Measurements from ENCODE around the gene PRKN. TPM values are rescaled to one million over a fixed set of nuclear protein-coding genes. Genes with fewer than 3 reads are reported as not detected.
"Not testable (repeated sequence)": the region's sequence is repeated elsewhere in the genome, so short reads cannot be mapped to it uniquely, and the experiment has no call there.

Gene PRKN
- total RNA-seq, 1 donor = 6.1 TPM

GRCh38 chr6:162409741-162410691 lies 317.6 kb downstream of the PRKN start:
- Histone ChIP-seq H3K27me3 (ENCODE audit: insufficient read depth, low read length) (no peaks in the 10 kb centered on the region), H3K4me3 (ENCODE audit: low read length) (no peak overlapping the region), H3K9me3 (ENCODE audit: low read depth, low read length) (no peaks in the 10 kb centered on the region), H3K4me1 (ENCODE audit: insufficient read depth, low read length) (no peaks in the 10 kb centered on the region)

GRCh38 chr6:162408826-162409535 lies 318.6 kb downstream of the PRKN start:
- Histone ChIP-seq H3K4me1 (ENCODE audit: insufficient read depth, low read length) (no peaks in the 10 kb centered on the region), H3K9me3 (ENCODE audit: low read depth, low read length) (no peaks in the 10 kb centered on the region), H3K4me3 (ENCODE audit: low read length) (no peak overlapping the region), H3K27me3 (ENCODE audit: insufficient read depth, low read length) (no peaks in the 10 kb centered on the region)

GRCh38 chr6:162404951-162405350 lies 322.6 kb downstream of the PRKN start:
- no peaks in the 10 kb centered on the region for H3K9me3 ChIP-seq (ENCODE audit: low read depth, low read length)
- H3K4me1 ChIP-seq (ENCODE audit: insufficient read depth, low read length) = no peaks in the 10 kb centered on the region
- H3K4me3 ChIP-seq (ENCODE audit: low read length) = no peak overlapping the region

GRCh38 chr6:162403031-162403430 lies 324.5 kb downstream of the PRKN start:
- H3K4me3 ChIP-seq (ENCODE audit: low read length) = no peak overlapping the region
- no peaks in the 10 kb centered on the region for H3K9me3 ChIP-seq (ENCODE audit: low read depth, low read length)
- H3K27me3 ChIP-seq (ENCODE audit: insufficient read depth, low read length) = no peaks in the 10 kb centered on the region
- no peaks in the 10 kb centered on the region for H3K4me1 ChIP-seq (ENCODE audit: insufficient read depth, low read length)

More at GRCh38 chr6:162404951-162405350, 322.6 kb downstream of the PRKN start:
- H3K27me3 ChIP-seq (ENCODE audit: insufficient read depth, low read length) = no peaks in the 10 kb centered on the region

- no peaks in the 10 kb centered on the region for H3K4me1 ChIP-seq (ENCODE audit: insufficient read depth, low read length)
- H3K4me3 ChIP-seq (ENCODE audit: low read length) = no peak overlapping the region
- H3K9me3 ChIP-seq (ENCODE audit: low read depth, low read length) = peaks cover 5% of the 10 kb centered on the region
- H3K27me3 ChIP-seq (ENCODE audit: insufficient read depth, low read length) = no peaks in the 10 kb centered on the region
Observed at GRCh38 chr6:162395181-162395580, 332.4 kb downstream of the PRKN start.

- not testable (repeated sequence) for H3K9me3 ChIP-seq (ENCODE audit: low read depth, low read length); H3K4me3 ChIP-seq (ENCODE audit: low read length); H3K27me3 ChIP-seq (ENCODE audit: insufficient read depth, low read length); H3K4me1 ChIP-seq (ENCODE audit: insufficient read depth, low read length)
Observed at GRCh38 chr6:162390961-162391811, 336.4 kb downstream of the PRKN start.

- peaks cover 5% of the 10 kb centered on the region for H3K9me3 ChIP-seq (ENCODE audit: low read depth, low read length)
- no peak overlapping the region for H3K4me3 ChIP-seq (ENCODE audit: low read length)
- H3K27me3 ChIP-seq (ENCODE audit: insufficient read depth, low read length) = no peaks in the 10 kb centered on the region
Observed at GRCh38 chr6:162389343-162390085, 338.1 kb downstream of the PRKN start.

GRCh38 chr6:162388383-162388777 lies 339.2 kb downstream of the PRKN start:
- Histone ChIP-seq H3K4me1 (ENCODE audit: insufficient read depth, low read length) (no peaks in the 10 kb centered on the region), H3K4me3 (ENCODE audit: low read length) (no peak overlapping the region), H3K9me3 (ENCODE audit: low read depth, low read length) (peaks cover 5% of the 10 kb centered on the region), H3K27me3 (ENCODE audit: insufficient read depth, low read length) (no peaks in the 10 kb centered on the region)

More at GRCh38 chr6:162389343-162390085, 338.1 kb downstream of the PRKN start:
- H3K4me1 ChIP-seq (ENCODE audit: insufficient read depth, low read length) = no peaks in the 10 kb centered on the region

- peaks cover 5% of the 10 kb centered on the region for H3K9me3 ChIP-seq (ENCODE audit: low read depth, low read length)
- H3K4me3 ChIP-seq (ENCODE audit: low read length) = no peak overlapping the region
- no peaks in the 10 kb centered on the region for H3K27me3 ChIP-seq (ENCODE audit: insufficient read depth, low read length)
- no peaks in the 10 kb centered on the region for H3K4me1 ChIP-seq (ENCODE audit: insufficient read depth, low read length)
Observed at GRCh38 chr6:162387718-162388382, 339.7 kb downstream of the PRKN start.

GRCh38 chr6:162385980-162386379 lies 341.6 kb downstream of the PRKN start:
- Histone ChIP-seq H3K4me3 (ENCODE audit: low read length) (no peak overlapping the region), H3K27me3 (ENCODE audit: insufficient read depth, low read length) (no peaks in the 10 kb centered on the region), H3K9me3 (ENCODE audit: low read depth, low read length) (peaks cover under 1% of the 10 kb centered on the region), H3K4me1 (ENCODE audit: insufficient read depth, low read length) (no peaks in the 10 kb centered on the region)

- Histone ChIP-seq H3K4me1 (ENCODE audit: insufficient read depth, low read length) (no peaks in the 10 kb centered on the region), H3K27me3 (ENCODE audit: insufficient read depth, low read length) (no peaks in the 10 kb centered on the region), H3K4me3 (ENCODE audit: low read length) (no peak overlapping the region), H3K9me3 (ENCODE audit: low read depth, low read length) (no peaks in the 10 kb centered on the region)
Observed at GRCh38 chr6:162379757-162380409, 347.7 kb downstream of the PRKN start.

- H3K4me1 ChIP-seq (ENCODE audit: insufficient read depth, low read length) = no peaks in the 10 kb centered on the region
- no peak overlapping the region for H3K4me3 ChIP-seq (ENCODE audit: low read length)
- no peaks in the 10 kb centered on the region for H3K9me3 ChIP-seq (ENCODE audit: low read depth, low read length)
- H3K27me3 ChIP-seq (ENCODE audit: insufficient read depth, low read length) = no peaks in the 10 kb centered on the region
Observed at GRCh38 chr6:162377735-162378134, 349.8 kb downstream of the PRKN start.

GRCh38 chr6:162373868-162374267 lies 353.7 kb downstream of the PRKN start:
- Histone ChIP-seq H3K4me1 (ENCODE audit: insufficient read depth, low read length) (no peaks in the 10 kb centered on the region), H3K27me3 (ENCODE audit: insufficient read depth, low read length) (no peaks in the 10 kb centered on the region), H3K4me3 (ENCODE audit: low read length) (no peak overlapping the region), H3K9me3 (ENCODE audit: low read depth, low read length) (no peaks in the 10 kb centered on the region)
